Measurements from ENCODE around the gene TACR1.

Gene TACR1

GRCh38 chr2:74999468-74999867 is 199.9 kb downstream of the TACR1 start:
- Histone ChIP-seq H3K36me3 (ENCODE audit: control insufficient read depth, insufficient read depth, low read length) (no peaks in the 10 kb centered on the region), H3K9me3 (ENCODE audit: control insufficient read depth, insufficient read depth, low read length) (no peaks in the 10 kb centered on the region), H3K27me3 (ENCODE audit: control insufficient read depth, insufficient read depth, low read length) (no peaks in the 10 kb centered on the region), H3K4me3 (ENCODE audit: low read depth, low read length) (no peak overlapping the region), H3K9ac (ENCODE audit: low read depth, low read length) (no peak overlapping the region), H3K4me1 (ENCODE audit: control insufficient read depth, insufficient read depth, low read length) (no peaks in the 10 kb centered on the region)

Data from iPS-15b (cell line).